ENCODE data around the gene KRT86.
"Not testable (repeated sequence)": the region's sequence is repeated elsewhere in the genome, so short reads cannot be mapped to it uniquely, and the experiment has no call there.

DNA sequence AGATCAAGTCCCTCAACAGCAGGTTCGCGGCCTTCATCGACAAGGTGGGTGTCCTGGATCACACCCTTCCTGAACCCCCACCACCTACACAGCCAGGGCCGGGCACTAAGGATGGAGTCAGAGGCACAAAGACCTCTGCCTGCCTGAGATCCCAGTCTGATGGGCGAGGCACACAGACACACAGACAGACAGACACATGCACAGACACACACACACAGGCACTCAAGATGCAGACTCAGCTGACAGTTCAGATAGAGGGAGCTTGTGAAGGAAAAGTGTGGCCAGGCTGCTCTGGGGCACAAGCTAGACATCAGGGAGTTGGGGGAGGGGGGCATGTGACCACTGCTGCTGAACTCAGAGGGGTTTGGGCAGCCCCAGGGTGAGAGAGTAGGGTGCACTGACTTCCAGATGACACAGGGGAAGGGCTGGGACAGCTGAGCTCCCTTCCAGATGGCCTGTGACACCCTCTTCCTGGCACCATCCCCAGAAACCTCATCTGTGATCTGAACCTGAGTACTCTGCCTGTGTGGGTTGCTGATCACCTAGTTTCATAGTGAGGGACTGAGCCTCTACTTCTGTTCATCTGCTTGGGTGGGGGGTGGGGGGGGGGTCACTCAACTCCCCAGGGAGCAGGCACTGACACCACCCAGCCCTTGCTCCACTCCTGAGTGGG is 27.9 kb downstream of the KRT86 start:
- TF ChIP-seq, protein P1, sequence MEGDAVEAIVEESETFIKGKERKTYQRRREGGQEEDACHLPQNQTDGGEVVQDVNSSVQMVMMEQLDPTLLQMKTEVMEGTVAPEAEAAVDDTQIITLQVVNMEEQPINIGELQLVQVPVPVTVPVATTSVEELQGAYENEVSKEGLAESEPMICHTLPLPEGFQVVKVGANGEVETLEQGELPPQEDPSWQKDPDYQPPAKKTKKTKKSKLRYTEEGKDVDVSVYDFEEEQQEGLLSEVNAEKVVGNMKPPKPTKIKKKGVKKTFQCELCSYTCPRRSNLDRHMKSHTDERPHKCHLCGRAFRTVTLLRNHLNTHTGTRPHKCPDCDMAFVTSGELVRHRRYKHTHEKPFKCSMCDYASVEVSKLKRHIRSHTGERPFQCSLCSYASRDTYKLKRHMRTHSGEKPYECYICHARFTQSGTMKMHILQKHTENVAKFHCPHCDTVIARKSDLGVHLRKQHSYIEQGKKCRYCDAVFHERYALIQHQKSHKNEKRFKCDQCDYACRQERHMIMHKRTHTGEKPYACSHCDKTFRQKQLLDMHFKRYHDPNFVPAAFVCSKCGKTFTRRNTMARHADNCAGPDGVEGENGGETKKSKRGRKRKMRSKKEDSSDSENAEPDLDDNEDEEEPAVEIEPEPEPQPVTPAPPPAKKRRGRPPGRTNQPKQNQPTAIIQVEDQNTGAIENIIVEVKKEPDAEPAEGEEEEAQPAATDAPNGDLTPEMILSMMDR (IDR thresholded peaks at IDR 0.05; ENCODE audit: low read depth, low read length), result not testable (repeated sequence)
- not testable (repeated sequence) for TF ChIP-seq POLR2A (IDR thresholded peaks at IDR 0.05; ENCODE audit: extremely low read depth, insufficient read length)

Measured in NB4 (cell line).